WI38 (cell line): ENCODE data around the gene CCDC159.
"Not testable (repeated sequence)": the region's sequence is repeated elsewhere in the genome, so short reads cannot be mapped to it uniquely, and the experiment has no call there.

ENCODE experiments used
- H3K4me3 ChIP-seq: 2 replicates; pipeline ENCODE4 v1.5.1; 2011; ENCODE audit warnings: low read depth, mild to moderate bottlenecking, control low read depth, low read length
- TF ChIP-seq, protein P1 (sequence below): IDR thresholded peaks from 2 replicates; pipeline ENCODE4 v1.5.1; 2012; ENCODE audit warnings: low read depth, mild to moderate bottlenecking, control low read depth, low read length

CCDC159 gene

DNA sequence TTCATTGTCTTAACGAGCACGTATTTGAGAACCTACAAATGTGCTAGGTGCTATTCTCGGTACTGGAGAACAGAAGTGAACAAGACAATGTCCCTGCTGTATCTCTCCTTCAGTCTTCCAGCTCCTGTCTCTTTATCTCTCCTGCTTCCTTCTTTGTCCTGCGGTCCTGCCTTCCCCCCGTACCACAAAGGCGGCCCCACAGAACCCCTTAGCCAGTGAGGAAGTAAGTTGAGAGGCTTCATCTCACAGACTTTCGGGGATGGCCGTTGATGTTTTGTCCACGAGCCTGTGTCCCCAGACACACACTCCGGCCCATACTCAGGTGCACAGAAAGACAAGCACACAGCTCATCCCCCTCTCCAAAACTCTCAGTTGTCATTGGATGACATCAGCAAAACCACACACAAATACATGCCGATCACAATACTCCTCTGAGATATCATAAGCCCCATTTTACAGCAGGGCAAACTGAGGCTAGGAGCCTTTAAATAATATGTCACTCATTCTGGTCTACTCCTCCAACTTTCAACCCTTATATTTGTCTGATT, 27.6 kb downstream of the CCDC159 start:
- peak overlapping the region; percentile 76 for H3K4me3 ChIP-seq
- TF ChIP-seq, protein P1, sequence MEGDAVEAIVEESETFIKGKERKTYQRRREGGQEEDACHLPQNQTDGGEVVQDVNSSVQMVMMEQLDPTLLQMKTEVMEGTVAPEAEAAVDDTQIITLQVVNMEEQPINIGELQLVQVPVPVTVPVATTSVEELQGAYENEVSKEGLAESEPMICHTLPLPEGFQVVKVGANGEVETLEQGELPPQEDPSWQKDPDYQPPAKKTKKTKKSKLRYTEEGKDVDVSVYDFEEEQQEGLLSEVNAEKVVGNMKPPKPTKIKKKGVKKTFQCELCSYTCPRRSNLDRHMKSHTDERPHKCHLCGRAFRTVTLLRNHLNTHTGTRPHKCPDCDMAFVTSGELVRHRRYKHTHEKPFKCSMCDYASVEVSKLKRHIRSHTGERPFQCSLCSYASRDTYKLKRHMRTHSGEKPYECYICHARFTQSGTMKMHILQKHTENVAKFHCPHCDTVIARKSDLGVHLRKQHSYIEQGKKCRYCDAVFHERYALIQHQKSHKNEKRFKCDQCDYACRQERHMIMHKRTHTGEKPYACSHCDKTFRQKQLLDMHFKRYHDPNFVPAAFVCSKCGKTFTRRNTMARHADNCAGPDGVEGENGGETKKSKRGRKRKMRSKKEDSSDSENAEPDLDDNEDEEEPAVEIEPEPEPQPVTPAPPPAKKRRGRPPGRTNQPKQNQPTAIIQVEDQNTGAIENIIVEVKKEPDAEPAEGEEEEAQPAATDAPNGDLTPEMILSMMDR, result no peak

GRCh38 chr19:11374433-11375142, 28.3 kb downstream of the CCDC159 start, which contains the start of gene SWSAP1:
Gene SWSAP1, plus strand, starts transcription at chr19:11374666. Its CDS starts 15 bp downstream, at chr19:11374681.
- TF ChIP-seq, protein P1, result no peak
- H3K4me3 ChIP-seq, result peak within 1 kb of the TSS; percentile 76

DNA sequence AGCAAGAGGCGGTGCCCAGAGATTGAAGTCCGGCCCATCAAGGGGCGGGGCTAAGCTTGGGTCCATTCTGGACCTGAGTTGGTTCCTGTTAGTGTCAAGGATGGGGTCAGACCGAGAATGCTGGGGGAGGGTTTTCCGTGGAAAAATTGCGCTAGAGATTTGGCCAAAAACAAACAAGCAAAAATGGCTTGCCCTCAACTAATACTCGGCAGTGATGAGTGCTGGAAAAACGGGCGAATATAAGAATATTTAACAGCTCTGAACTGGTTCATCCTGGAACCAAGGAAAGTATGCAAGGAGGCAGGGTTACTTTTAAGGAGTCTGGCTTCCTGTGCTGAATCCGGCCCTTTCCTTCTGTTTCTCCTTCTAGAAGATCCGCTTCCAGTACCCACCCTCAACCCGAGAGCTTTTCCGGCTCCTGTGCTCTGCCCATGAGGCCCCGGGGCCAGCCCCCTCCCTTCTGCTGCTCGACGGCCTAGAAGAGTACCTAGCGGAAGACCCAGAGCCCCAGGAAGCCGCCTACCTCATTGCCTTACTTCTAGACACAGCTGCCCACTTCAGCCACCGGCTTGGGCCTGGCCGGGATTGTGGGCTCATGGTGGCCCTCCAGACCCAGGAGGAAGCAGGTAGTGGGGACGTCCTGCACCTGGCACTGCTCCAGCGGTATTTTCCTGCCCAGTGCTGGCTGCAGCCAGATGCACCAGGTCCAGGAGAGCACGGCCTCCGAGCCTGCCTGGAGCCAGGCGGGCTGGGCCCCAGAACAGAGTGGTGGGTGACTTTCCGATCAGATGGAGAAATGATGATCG, 29.0 kb downstream of the CCDC159 start:
- H3K4me3 ChIP-seq, result peak overlapping the region; percentile 34
- TF ChIP-seq, protein P1, result no peak

DNA sequence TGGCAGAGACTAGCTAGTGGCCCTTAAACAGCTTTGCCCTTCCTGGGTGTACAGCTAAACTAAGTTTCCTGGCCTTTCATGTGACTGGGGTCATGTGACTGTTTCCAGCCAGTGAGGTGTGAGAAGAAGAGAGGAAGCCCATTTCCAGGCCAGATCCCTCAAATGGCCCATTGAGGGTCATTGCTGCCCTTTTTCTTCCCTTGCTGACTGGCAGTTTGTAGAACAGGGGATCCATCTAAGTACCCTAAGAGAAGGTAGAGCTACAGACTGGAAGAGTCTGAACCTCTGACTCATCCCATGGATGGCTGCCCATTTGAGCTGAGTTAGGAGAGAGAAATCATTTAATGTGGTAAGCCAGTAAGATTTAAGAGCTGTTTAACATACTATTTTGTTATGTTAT, 30.9 kb downstream of the CCDC159 start:
- TF ChIP-seq, protein P1, result no peak
- no peak overlapping the region for H3K4me3 ChIP-seq

DNA sequence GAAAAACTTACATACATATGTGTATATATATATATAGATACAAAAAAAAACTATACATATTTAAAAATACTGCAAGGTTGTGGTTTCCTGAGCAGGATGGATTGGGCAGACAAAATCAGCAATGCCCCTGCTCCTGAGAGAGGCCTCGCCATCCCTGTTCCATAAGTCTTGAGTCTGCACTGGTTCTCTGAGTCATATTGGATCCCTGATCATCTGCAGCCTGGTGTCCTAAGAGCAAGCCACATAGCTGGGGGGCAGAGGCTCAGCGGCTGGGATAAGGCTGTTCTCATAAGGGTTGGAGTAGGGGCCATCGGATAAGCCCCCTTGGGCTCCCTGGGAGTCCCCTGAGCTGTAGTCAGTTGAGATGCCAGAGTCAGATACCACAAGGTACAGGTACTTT, 31.4 kb downstream of the CCDC159 start:
- no peak overlapping the region for H3K4me3 ChIP-seq
- TF ChIP-seq, protein P1, result no peak

DNA sequence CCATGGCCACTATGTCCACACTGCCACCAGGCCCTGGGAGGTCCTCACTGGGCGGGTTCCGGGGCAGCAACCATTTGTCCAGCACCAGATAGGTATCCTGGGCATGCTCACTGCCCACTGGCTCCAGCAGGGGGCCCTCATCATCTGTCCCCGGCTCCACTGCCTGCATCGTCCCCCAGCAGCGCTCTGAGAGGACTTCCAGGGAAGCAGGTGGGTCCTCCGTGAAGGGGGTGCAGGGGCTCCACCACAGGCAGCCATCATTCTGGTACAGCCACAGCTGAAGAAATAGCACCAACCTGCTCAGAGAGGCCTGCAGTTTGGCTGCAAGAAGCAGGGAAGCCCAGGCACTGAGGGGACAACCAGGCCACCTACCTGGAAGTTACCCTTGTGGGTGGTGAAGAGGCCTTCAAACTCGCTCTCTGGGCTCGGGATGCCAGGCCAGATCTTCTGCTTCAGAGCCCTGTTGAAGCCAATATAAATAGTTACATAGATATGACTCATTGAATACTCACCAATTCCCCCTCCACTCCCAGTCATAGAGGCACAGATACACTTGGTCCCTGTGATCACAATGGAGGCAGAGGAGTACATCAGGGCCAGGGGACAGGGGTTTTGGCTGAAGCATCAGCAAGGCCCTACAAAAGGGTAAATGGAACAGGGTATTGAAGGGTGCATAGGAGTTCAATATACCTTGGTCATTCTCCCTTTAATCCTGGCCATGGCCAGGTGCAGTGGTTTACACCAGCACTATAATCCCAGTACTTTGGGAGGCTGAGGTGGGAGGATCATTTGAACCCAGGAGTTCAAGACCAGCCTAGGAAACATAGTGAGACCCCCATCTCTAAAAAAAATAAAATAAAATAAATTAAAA, 32.2 kb downstream of the CCDC159 start:
- TF ChIP-seq, protein P1, result peak; percentile 29
- H3K4me3 ChIP-seq, result no peak overlapping the region

DNA sequence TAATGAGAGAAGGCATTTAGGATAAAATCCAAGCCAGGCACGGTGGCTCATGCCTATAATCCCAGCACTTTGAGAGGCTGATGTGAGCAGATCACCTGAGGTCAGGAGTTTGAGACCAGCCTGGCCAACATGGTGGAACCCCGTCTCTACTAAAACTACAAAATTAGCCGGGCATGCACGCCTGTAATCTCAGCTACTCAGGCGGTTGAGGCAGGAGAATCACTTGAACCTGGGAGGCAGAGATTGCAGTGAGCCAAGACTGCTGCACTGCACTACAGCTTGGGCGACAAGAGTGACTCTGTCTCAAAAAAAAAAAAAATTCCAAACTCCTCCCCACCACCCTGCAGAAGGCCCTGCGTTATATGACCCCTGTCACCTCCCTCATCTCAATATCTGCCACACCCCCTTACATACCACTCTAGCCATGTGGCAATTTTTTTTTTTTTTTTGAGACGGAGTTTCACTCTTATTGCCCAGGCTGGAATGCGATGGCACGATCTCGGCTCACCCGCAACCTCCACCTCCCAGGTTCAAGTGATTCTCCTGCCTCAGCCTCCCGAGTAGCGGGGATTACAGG, 33.0 kb downstream of the CCDC159 start:
- H3K4me3 ChIP-seq, result not testable (repeated sequence)
